ENCODE data around the gene PRDM15.

GRCh38 chr21:41774467-41775148 is 104.5 kb downstream of the PRDM15 start:
- TF ChIP-seq CTCF (conservative IDR thresholded peaks at IDR 0.05; ENCODE audit: low read depth in 2 of 2) (no peak), POLR2AphosphoS5 (IDR thresholded peaks at IDR 0.05; ENCODE audit: low read depth) (no peak), REST (IDR thresholded peaks at IDR 0.05; ENCODE audit: unreplicated experiment) (no peak), JUNB (IDR thresholded peaks at IDR 0.05; ENCODE audit: unreplicated experiment) (no peak), EZH2phosphoT487 (IDR thresholded peaks at IDR 0.05; ENCODE audit: unreplicated experiment) (no peak), EZH2 (IDR thresholded peaks at IDR 0.05; ENCODE audit: low read depth, unreplicated experiment) (no peak), STAT1 (IDR thresholded peaks at IDR 0.05; ENCODE audit: unreplicated experiment) (no peak), ZNF114 (CRISPR knock-in tag; IDR thresholded peaks at IDR 0.05) (no peak)

All from GM23338 (cell line).